GM12892 (cell line): ENCODE data around the gene SYNJ1.
"Not testable (repeated sequence)": the region's sequence is repeated elsewhere in the genome, so short reads cannot be mapped to it uniquely, and the experiment has no call there.

Experiments used
- POLR2A ChIP-seq: IDR thresholded peaks from 2 replicates; pipeline ENCODE4 v1.6.1; 2011; ENCODE audit warnings: low read depth, low read length, control low read depth
- POLR2AphosphoS5 ChIP-seq: IDR thresholded peaks from 2 replicates; pipeline ENCODE4 v1.6.1; 2011; ENCODE audit warnings: low read depth, low read length, control low read depth

- not testable (repeated sequence) for TF ChIP-seq POLR2AphosphoS5, POLR2A
Observed at GRCh38 chr21:32746711-32747110, 18.9 kb upstream of the SYNJ1 start.
